Upper lobe of left lung (tissue), 4 donors: ENCODE data around the gene PLA2G2C.

Experiments
- EP300 ChIP-seq, 4 donors: sonication (generic); formaldehyde crosslinking; IDR thresholded peaks; one replicate each; pipeline ENCODE4 v1.5.1; 2017; ENCODE audit warnings: antibody characterized with exemption in 4 of 4, control low read depth in 2 of 4
- TF ChIP-seq, protein P1 (sequence below), 6 experiments: fragments of 450-650 bp in 4 of 6; fragments of 200-600 bp in 2 of 6; sonication (generic) in 2 of 6; IDR thresholded peaks; one replicate each; pipeline ENCODE4 v1.5.1; 2016 to 2019; ENCODE audit warnings: antibody characterized with exemption in 6 of 6

DNA sequence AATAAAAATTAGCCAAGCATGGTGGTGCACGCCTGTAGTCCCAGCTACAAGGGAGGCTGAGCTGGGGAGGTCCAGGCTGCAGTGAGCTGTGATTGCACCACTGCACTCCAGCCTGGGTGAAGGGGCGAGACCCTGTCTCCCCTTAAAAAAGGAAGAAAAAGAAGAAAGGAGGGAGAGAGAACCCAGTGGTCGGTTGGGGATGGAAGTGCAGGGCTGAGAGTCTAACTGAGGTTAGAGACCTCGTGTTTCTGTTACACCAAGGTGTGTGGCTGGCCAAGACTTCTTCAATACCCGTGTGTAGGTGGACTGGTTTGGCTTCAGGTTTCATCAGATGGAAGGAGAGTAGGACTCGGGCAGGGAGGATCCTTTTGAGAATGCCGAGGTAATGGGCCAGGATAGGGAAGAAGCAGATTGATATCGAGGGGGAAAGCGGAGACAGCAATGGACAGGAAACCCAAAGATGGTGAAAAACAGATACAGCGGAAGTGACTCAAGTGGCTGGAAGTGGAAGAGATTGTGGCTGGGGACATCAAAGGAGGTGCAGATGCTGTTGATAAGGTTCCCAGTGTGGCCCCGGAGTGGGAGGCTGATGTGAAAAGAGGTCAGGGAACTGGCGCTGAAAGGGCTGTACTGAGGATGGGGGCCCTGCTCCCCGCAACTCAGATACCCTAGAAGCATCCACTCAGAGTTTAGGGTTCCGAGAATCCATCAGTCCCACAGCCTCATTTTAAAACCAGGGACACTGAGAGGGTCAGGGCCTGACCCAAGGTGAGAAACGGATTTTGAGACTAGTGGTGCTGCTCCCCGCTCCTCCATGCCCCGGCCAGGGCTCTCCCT lies 1.1 kb downstream of the PLA2G2C start:
- TF ChIP-seq, protein P1, sequence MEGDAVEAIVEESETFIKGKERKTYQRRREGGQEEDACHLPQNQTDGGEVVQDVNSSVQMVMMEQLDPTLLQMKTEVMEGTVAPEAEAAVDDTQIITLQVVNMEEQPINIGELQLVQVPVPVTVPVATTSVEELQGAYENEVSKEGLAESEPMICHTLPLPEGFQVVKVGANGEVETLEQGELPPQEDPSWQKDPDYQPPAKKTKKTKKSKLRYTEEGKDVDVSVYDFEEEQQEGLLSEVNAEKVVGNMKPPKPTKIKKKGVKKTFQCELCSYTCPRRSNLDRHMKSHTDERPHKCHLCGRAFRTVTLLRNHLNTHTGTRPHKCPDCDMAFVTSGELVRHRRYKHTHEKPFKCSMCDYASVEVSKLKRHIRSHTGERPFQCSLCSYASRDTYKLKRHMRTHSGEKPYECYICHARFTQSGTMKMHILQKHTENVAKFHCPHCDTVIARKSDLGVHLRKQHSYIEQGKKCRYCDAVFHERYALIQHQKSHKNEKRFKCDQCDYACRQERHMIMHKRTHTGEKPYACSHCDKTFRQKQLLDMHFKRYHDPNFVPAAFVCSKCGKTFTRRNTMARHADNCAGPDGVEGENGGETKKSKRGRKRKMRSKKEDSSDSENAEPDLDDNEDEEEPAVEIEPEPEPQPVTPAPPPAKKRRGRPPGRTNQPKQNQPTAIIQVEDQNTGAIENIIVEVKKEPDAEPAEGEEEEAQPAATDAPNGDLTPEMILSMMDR (IDR thresholded peaks at IDR 0.05) = no peak
- TF ChIP-seq EP300 (IDR thresholded peaks at IDR 0.05) = no peak
